HTERT RPE-1 (cell line): ENCODE data around the gene PRPF6.
"Not testable (repeated sequence)": the region's sequence is repeated elsewhere in the genome, so short reads cannot be mapped to it uniquely, and the experiment has no call there.

Experiments
- in situ Hi-C: fragments of 300-500 bp; cut with MboI; formaldehyde crosslinking; loops from 4 replicates; pipeline ENCODE4 v1.14.3; 2020; ENCODE audit warnings: low sequenced_read_pairs

The PRPF6 gene

GRCh38 chr20:64009811-64010387 is 29.0 kb downstream of the PRPF6 start:
- in situ Hi-C loops = no loop called here

- in situ Hi-C loops = no loop called here
Measured at GRCh38 chr20:64010711-64011237, 29.8 kb downstream of the PRPF6 start.

GRCh38 chr20:64011366-64011779 is 30.4 kb downstream of the PRPF6 start:
- in situ Hi-C loops = no loop called here

- in situ Hi-C loops = not testable (repeated sequence)
Measured at GRCh38 chr20:64012385-64013154, 31.6 kb downstream of the PRPF6 start.

GRCh38 chr20:64015635-64016034 is 34.7 kb downstream of the PRPF6 start:
- in situ Hi-C loops = no loop called here

- in situ Hi-C loops = no loop called here
Measured at GRCh38 chr20:64021124-64021975, 40.4 kb downstream of the PRPF6 start.

GRCh38 chr20:64022671-64023360 is 41.9 kb downstream of the PRPF6 start:
- in situ Hi-C loops = no loop called here

- in situ Hi-C loops = no loop called here
Measured at GRCh38 chr20:64023361-64024140, 42.6 kb downstream of the PRPF6 start.

- in situ Hi-C loops = no loop called here
Measured at GRCh38 chr20:64024141-64024990, 43.4 kb downstream of the PRPF6 start.

GRCh38 chr20:64025101-64025825 is 44.3 kb downstream of the PRPF6 start:
- in situ Hi-C loops = no loop called here

GRCh38 chr20:64025826-64026412 is 45.0 kb downstream of the PRPF6 start:
- in situ Hi-C loops = no loop called here

GRCh38 chr20:64027981-64028685 is 47.2 kb downstream of the PRPF6 start:
- in situ Hi-C loops = no loop called here

- in situ Hi-C loops = no loop called here
Measured at GRCh38 chr20:64029293-64030117, 48.6 kb downstream of the PRPF6 start.

GRCh38 chr20:64030371-64031134 is 49.6 kb downstream of the PRPF6 start:
- in situ Hi-C loops = no loop called here

- in situ Hi-C loops = no loop called here
Measured at GRCh38 chr20:64031822-64032314, 50.9 kb downstream of the PRPF6 start.
